ENCODE measurements around the gene HOXC9.

The HOXC9 gene

GRCh38 chr12:54024581-54025305 is 24.8 kb downstream of the HOXC9 start:
- no peak for DNase-seq

GRCh38 chr12:54025499-54026405 is 25.8 kb downstream of the HOXC9 start:
- no peak for DNase-seq

GRCh38 chr12:54026640-54027441 is 26.9 kb downstream of the HOXC9 start:
- no peak for DNase-seq

GRCh38 chr12:54027442-54027786 is 27.5 kb downstream of the HOXC9 start:
- no peak for DNase-seq

GRCh38 chr12:54028314-54029201 is 28.6 kb downstream of the HOXC9 start, which contains the start of gene HOXC6:
Gene HOXC6, plus strand, starts transcription at chr12:54028440. Its CDS starts 82 bp downstream, at chr12:54028522.
- no peak for DNase-seq

GRCh38 chr12:54029529-54030441 is 29.8 kb downstream of the HOXC9 start:
- no peak for DNase-seq

- DNase-seq = no peak
These were observed 30.5 kb downstream of the HOXC9 start for GRCh38 chr12:54030442-54030801.

- no peak for DNase-seq
These were observed 31.0 kb downstream of the HOXC9 start for GRCh38 chr12:54030889-54031471.

- DNase-seq = no peak
These were observed 31.5 kb downstream of the HOXC9 start for GRCh38 chr12:54031480-54031879.

- no peak for DNase-seq
These were observed 32.2 kb downstream of the HOXC9 start for GRCh38 chr12:54032086-54032619.

- DNase-seq = peak in 27 of 56 donors; percentile 1 to 68 (median 14)
These were observed 32.7 kb downstream of the HOXC9 start, which contains the start of gene HOXC5 for GRCh38 chr12:54032627-54033100. Gene HOXC5, plus strand, starts transcription at chr12:54033050. Its CDS starts 73 bp downstream, at chr12:54033123.

- no peak for DNase-seq
These were observed 33.4 kb downstream of the HOXC9 start for GRCh38 chr12:54033106-54033979.

- no peak for DNase-seq
These were observed 34.2 kb downstream of the HOXC9 start for GRCh38 chr12:54033980-54034784.

GRCh38 chr12:54034785-54035310 is 34.9 kb downstream of the HOXC9 start:
- DNase-seq = no peak

- no peak for DNase-seq
These were observed 35.8 kb downstream of the HOXC9 start for GRCh38 chr12:54035568-54036264.

Data from amygdala (tissue), 56 donors.